HG03571 (cell line): ENCODE measurements around the gene TUBB4B.
A peak's percentile ranks its signal among the peaks of the same experiment; 100 is the strongest.

Experiments used
- ATAC-seq: cut with Tn5 transposase; IDR thresholded peaks from one replicate; pipeline ENCODE4 v1.9.1; 2021; ENCODE audit not compliant: unreplicated experiment

TUBB4B gene

DNA sequence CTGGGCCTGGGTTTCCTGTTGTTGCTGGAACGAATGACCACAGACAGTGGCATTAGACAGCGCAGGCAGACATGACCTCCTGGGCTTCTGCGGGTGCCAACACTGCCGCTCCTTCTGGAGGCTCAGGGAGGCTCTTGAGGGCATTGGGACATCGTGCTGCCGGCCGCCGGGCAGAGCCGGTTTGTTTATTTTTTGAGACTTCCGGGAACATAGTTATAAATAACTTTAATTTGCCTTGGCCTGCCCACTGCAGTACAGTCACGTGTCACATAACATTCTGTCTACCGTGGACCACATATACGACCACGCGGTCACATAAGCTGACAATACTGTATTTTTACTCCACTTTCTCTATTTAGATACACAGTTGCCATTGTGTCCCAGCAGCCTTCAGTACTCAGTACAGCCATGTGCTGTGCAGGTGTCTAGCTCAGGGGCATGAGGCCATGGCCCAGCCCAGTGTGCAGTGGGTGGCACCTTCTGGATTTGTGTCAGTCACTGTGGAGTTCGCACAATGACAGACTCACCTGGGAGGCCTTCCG, 28.2 kb downstream of the TUBB4B start:
- no peak for ATAC-seq

DNA sequence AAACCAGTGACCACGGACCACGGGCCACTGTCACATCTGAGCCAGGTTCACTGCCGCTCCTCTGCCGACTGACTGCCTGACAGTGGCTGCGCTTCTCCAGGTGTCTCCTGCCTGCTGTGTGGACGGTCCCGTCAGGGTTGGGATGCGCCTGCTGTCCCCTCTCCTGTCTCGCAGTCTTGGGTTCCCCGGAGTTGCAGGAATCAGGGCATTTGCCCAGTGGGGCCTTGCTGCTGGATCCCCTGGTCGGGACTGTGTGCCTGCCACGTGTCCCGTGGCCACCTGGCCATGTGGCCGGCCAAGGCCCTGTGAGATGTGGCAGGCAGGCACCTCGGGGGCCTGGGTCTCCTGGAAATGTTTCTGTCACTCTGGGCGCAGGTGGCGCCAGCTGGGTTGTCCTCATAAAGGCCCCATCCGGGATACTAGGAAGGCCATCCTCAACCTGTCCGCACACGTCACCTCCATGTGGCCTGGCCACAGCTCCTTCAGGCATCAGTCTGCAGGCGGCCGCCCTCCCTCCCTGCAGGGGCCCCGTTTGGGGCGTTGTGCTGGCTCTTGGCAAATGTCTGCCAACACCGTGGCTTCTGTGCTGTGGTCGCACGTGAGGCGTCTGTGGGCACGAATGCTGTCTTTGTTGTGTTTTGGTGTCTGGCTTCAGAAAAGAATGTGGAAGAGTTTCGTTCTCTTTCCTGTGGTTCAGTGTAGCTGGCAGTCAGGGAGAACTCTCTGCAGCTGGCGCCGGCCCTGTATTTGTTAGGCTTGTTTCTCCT, 30.0 kb downstream of the TUBB4B start:
- no peak for ATAC-seq

DNA sequence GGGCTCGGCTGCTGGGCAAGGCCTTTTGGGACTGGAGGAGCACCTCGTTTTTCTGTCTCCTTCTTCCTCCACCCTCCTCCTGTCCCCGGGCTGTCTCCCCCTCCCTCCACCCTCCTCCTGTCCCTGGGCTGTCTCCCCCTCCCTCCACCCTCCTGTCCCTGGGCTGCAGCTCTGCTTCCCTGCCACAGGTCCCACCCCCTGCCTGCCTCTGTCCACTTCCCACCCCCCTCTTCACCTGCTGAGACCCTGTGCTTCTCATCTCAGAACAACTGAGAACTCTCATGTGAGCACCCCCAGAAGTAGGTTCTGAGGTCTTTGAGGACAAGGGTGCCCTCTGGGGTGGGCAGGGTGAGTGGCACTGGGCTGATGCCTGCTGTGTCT, 30.6 kb downstream of the TUBB4B start:
- no peak for ATAC-seq

DNA sequence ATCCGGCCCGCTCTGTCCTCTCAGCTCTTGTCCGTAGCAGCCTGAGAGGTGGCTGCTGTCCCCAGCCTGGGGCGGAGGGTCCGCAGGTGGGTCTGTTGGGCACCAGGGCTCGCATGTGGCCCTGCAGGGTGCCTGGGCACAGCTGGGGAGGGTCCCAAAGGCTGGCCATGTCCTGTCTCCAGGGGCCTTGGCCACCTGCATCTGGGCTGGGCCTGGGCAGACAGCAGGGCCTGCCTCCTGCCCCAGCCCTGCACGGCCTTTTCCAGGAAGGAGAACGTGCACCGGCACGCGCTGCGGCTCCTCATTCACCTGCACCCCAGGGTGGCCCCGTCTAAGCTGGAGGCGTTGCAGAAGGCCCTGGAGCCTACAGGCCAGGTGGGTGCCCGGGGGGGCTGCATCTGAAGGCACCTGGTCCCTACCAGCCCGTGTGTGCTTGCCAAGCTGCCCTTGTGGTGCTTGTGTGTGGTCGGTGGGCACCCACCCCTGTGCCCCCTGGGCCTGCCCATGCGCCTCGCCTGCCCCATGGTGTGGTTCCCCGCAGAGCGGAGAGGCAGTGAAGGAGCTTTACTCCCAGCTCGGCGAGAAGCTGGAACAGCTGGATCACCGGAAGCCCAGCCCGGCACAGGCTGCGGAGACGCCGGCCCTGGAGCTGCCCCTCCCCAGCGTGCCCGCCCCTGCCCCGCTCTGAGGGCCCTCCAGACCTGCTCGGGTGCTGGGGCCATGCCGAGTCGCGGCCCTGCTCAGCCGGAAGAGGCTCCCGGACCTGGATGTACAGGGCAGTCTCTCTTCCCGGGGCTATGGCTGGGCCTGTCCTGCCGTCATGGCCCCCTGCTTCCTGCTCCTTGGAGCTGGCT, 31.4 kb downstream of the TUBB4B start:
- no peak for ATAC-seq

DNA sequence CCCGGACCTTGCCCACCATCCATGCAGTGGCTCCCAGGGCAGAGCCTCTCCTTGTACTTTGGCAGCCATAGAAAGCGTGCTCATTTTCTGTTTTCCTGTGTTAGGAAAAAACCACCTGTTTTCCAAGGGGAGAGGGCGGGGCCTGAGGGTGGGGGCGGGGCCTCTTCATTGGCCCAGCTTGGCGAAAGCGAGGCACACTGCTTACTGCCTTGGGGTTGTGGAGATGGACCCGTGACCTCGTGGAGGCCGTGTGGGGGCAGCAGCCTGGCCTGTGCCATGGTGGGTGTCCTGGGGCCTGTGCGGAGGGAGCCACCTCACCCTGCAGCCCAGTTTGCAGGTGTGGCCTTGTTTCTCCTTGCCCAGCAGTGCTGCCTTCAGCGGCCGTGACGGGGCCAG, 32.0 kb downstream of the TUBB4B start:
- ATAC-seq, result no peak

DNA sequence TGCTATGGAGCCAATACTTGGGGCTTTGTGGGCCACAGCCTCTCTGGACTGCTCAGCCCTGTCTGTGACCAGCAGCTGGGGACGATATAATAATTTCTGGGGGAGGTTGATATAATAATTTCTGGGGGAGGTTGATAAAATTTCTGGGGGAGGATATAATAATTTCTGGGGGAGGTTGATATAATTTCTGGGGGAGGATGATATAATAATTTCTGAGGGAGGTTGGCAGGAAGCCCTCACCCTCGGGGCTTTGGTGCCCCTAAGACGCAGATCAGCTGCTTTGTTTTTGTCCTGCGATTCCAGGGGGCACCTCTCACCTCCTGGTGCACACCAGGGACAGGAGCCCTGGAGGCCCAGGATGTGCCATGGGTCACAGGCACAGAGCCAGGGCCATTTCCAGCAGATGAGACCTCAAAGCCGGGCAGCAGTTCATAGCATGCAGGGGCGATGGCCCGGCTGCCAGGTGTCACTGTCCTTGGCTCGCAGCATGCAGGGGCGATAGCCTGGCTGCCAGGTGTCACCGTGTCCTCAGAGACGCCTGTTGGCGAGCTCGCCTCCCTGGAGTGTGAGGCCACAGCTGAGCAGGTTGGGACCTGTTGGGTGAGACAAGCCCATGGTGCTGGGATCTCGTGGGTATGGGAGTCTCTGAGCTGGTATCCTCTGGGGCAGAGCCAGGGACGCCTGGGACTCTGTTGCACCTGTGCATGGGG, 32.7 kb downstream of the TUBB4B start:
- ATAC-seq, result no peak

DNA sequence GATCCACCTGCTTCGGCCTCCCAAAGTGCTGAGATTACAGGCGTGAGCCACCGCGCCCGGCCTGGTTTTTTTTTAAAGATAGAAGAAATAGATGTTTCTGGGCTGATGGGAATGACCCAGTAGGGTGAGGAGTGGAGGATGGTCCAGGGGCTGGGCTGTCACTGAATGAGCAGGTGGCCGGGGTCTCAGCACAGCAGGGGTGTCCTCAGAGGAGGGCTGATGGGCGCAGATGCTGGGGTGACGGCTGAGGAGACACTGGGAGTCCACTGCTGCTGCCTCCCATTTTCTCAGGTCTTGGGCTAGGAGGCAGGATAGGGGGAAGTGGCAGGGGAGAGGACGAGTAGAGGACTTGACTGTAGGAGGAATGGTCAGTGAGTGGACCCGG, 34.1 kb downstream of the TUBB4B start:
- ATAC-seq, result no peak

DNA sequence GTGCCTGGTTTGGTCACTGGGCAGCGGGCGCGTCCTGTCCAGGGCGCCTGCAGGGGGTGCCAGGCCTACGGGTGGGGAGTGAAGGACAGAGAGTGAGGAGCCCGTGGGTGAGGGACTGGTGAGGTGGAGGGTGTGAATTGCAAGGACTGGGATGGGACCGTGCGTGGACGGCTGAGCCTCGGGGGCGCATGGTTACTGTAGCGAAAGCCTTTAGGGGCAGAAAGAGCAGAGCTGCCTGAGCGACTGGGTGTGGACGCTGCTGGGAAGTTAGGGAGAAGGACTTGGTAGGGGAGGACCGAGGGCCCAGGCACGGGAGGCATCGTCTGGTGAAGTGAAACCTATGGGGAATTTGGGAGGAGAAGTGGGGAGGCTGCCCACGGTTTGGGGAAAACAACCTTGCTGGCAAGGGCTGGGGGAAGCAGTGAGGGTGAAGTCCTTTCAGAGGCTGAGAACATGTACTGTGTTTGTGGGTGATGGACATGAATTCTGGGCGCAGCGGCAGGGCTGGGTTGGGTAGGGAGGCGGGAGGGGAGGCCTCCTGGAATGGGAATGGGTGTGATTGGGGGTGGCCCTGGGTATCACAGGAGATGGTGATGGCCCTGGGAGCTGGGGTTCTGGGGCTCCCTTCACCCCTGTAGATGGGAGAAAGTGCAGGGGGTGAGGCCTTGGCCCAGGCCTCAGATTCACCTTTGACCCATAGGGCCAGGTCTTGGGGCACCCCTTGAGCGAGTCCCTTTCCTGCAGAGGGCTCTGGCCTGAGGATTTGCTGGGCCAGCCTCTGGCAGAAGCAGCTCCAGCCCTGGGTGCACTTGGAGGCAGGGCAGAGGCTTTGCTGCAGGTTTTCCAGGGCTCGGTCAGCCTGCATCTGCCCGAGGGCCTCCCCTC, 34.7 kb downstream of the TUBB4B start:
- ATAC-seq, result no peak

DNA sequence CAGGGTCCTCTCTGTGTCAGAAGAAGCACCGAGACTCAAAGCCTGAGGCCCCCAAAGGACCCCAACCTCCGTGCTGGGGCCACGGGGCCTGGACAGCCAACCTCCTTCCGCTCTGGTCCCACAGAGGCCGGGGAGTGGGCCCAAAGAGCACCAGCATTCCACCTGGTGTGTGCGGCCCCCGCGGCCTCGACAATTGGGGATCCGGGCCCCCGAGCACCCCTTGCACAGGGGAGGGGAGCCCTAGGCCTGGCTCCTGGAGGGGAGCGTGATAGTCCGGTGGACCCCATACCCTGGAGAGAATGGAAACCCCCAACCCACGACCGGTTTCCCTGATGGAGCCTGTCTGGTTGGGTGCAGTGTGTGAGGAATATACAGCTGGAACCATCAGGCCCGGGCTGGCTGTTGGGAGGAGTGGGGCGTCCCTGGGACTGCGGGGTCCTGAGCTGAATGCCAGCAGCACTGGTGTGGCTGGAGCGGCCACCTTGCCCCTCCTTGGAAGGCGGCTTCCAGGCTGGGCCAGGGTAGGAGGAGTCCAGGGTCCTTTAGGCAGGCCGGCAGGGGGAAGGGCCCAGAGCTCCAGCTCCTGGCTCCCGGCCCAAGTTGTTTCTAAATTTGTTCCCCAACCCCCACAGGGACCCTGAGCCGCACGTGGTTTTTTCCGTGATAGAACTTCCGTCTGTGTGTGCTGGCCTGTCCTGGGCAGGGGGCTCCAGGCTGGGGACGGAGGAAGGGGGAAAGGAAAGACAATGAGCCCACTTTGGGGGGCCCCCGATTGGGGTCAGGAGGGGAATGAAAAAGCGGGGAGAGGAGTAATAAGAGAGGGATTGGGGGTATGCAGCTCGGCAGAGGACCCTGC, 35.6 kb downstream of the TUBB4B start:
- no peak for ATAC-seq

DNA sequence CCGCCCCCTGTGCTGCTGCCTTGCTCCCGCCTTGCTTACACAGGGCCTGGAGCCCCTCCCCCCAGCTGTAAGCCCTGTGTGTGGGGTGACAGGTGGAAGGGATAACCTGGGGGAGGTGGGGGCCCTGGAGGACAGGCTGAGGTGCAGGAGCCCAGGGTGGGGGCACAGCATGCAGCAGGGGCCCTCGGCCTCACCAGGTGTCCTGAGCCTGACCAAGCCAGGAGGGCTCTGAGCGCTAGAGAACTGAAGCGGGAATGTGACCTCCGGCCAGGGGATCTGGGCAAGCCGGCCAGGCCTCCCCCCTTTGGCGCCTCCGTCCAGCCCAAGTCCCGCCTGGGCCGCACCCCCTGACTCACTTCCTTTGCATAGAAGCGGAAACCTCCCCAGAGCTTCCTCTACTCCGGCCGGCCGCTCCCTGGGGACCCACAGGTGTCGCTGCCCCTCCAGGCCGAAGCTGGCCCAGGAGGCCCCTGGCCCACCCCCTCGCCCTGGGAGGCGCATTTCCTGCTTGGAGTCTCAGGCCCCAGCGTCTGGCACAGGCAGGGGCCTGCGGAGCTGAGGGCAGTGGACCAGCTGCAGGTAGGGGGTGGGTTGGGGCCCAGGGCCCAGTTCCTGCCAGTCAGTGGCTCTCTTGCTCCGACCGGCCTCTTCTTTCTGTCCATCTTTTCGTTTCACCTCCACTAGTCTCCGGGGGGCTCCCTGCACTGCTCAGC, 36.4 kb downstream of the TUBB4B start, which contains the start of gene TOR4A:
TOR4A (plus strand) TSS at position 398 of the 713 bp plus-strand sequence. CDS start 964 bp downstream, outside the sequence.
- peak; percentile 58 for ATAC-seq

DNA sequence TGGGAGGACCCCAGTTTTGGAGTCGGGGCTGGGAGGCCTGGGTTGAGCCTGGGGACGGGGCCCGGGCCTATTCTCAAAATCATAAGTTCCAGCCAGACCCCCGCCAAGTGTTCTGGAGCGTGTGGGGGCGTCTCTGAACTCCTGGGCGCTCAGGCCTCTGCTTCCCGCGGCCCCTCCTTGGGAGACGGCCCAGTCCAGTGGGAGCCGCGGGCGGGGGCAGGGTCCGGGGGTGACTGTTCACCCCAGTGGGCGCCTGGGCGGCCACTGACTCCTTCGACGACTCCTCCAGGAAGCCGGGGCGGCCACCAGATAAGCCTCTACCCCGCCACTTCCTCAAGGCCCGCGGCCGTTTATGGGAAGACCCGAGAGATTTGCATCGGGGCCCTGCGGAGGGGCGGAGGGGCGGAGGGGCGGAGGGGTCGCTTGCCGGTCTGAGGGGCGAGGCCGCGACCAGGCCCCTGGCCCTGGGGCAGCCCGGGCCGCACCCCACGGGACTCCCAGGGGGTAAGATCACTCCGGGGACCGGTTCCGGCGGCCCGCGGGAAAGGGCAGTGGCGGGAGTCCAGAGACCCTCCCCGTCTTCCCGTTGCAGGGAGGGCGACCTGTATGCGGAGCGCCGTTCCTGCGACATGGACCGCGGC, 37.1 kb downstream of the TUBB4B start:
- no peak for ATAC-seq

DNA sequence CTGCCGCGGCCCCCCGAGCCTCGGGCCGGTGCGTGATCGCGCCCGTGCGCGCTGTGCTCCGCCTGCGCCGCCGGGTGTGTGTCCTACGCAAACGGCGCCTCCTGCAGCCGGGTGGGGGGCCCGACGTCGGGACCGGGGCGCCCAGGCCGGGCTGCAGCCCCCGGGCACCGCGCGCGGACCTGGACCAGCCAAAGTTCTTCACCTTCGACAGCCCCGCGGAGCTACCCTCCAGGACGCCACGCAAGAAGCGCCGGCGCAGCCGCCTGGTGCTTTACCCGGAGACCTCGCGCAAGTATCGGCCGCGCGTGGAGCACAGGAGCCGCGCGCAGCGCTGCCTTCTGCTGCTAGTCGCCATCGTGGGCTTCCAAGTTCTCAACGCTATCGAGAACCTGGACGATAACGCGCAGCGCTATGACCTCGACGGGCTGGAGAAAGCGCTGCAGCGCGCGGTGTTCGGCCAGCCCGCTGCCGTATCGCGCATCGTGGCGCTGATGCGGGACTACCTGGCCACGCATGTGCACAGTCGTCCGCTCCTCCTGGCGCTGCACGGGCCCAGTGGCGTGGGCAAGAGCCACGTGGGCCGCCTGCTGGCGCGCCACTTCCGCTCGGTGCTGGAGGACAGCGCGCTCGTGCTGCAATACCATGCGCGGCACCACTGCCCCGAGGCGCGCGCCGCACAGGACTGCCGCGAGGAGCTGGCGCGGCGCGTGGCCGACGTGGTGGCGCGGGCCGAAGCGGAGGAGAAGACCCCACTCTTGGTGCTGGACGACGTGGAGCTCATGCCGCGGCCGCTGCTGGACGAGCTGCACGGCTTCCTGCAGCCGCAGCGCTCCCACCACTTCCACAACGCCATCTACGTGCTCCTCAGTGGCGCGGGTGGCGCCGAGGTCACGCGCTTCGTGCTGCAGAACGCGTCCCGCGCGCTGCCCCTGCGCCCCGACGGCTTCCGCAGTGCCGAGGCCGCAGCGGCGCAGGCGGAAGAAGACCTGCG, 37.9 kb downstream of the TUBB4B start:
- no peak for ATAC-seq

DNA sequence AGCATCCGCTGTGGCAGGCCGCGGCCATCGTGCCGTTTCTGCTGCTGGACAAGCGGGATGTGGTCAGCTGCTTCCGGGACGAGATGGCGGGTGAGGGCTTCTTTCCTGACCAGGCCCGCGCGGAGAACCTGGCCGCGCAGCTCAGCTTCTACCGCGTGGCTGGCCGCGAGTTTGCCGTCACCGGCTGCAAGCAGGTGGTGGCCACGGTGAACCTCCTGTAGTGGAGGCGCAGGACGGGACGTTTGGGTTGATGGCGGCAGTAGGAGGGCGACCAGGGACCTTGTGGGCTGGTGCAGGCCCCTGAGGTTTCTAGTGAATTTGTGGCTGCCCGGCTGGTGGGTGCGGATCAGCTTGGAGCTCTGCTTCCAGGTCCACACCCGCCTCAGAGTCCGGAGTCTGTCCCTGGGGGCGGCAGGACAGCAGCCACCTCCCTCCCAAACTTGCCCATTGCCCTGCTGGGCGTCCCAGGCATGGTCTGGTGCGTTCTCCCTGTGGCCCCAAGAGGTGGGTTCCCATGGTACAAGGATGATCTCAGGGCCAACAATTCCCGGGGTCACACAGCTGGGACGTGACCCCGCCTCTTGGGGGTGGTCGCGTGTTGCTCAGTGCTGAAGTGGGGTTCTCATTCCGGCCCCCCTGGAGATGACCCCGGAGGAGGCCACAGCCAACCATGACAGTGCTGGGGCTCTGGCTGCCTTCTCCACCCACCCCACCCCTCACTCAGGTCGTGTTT, 38.8 kb downstream of the TUBB4B start:
- no peak for ATAC-seq

DNA sequence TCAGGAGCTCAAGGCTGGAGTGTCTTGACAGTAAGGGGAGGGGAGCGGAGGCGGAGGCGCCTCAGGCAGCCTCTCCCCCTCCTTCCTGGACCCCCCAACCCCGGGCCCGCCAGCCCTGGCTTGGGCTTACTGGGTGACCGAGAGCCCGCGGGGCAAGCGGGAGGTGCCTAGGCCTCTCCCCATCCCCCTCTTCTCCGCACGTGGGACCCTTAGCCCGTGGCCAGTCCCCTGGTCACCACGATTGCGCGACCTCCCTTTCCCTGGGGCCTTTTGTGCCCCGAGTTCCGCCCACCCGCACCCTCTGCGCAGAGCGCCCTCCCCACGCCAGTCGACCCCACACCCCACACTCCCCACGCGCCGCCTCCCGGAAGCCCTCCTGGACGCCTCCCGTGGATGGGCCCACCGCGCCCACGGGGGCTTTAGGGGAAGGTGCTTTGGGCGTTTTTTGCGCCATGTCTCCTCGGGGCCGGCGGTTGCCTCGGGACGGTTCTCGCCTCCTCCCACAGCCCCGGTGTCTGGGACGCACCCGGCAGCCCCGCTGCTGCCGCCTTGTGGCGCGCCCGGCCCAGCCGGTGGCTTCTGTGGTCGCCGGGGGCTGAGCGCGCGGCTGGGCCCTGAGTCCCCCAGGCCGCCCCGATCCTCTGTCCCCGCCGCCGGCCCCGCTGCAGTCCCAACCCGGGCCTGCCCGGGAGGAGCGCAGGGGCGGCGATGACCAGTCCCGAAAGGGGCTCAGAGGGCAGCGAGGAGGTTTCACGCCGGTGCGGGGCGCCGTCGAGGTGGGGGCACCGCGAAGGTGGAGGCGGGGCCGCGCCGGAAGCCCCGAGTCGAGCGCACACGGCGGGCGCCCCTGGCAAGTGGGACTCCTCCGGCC, 39.6 kb downstream of the TUBB4B start:
- no peak for ATAC-seq

DNA sequence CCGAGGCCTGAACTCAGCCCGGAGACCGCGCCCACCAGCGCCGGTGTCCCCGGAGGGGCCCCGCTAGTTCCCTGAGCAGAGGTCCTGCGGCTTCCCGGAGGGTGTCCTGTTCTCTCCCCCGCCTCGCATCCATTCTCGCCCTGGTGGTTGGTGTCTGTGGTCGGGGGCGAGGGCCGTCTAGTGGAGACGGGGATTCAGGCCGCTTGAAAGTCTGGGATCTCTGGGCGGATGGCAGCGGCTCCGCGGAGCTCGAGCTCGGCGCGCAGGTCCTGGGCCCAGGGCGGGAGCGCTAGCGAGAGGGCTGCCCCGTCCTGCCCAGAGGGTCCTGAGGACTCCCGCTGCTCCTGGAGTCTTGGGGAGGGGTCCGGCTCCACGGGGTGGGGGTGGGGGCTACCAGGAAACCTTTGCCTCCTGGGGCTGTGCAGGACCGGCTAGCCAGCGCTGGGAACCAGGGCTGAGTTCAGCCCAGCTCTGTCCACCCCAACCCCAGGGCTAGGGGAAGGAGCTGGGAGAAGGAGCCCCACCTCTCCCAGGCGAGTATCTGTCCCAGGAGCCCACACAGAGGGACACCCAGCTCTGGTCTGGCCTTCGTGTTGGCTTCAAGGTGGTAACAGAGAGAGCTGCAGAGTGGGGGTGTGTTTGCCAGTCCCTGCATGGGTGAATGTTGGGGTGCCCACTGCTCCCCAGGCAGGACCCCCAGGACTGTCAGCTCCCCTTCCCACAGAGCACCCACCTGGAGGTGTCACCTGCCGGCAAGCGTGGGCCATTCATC, 40.4 kb downstream of the TUBB4B start:
- no peak for ATAC-seq
